OCI-LY7 (cell line): Measurements from ENCODE around the gene FLNB. TPM values are rescaled to one million over a fixed set of nuclear protein-coding genes. Genes with fewer than 3 reads are reported as not detected.

Experiments
- BruUV-seq: library from RNA; stranded (reverse); fragments of 400-500 nt; replicated peaks from 2 replicates; lab custom pipeline; 2021; lab: Mats Ljungman, UMichigan
- CTCF ChIA-PET: fragments of 300-600 bp; sonication (Branson Sonifier 250); formaldehyde crosslinking; loops from one replicate; lab custom pipeline; 2022; ENCODE audit warnings: antibody characterized with exemption; ENCODE audit not compliant: unreplicated experiment; lab: Charles Lee
- POLR2A ChIA-PET: fragments of 300-600 bp; sonication (Branson Sonifier 250); formaldehyde crosslinking; loops from one replicate; lab custom pipeline; 2022; ENCODE audit warnings: antibody characterized with exemption; lab: Charles Lee
- DNase-seq: peaks from one replicate; pipeline ENCODE4 v3.0.0-alpha.2; 2015; ENCODE audit warnings: low spot score
- H2AFZ ChIP-seq: fragments of 200-600 bp; sonication (generic), shearing (Covaris generic); 2 replicates; pipeline ENCODE4 v1.6.1; 2014; ENCODE audit warnings: mild to moderate bottlenecking, antibody characterized with exemption, low read length, moderate library complexity
- H3K27ac ChIP-seq: fragments of 200-600 bp; sonication (generic); 2 replicates; pipeline ENCODE4 v1.5.1; 2014; ENCODE audit warnings: mixed run types, low read depth, mild to moderate bottlenecking, moderate library complexity, low read length, inconsistent platforms; ENCODE audit not compliant: poor library complexity, severe bottlenecking
- H3K36me3 ChIP-seq: fragments of 200-600 bp; sonication (generic); 2 replicates; pipeline ENCODE4 v1.6.1; 2014; ENCODE audit warnings: mild to moderate bottlenecking, antibody characterized with exemption, low read length, moderate library complexity, mixed read lengths; ENCODE audit not compliant: insufficient read depth
- H3K4me1 ChIP-seq: fragments of 200-600 bp; sonication (generic); 2 replicates; pipeline ENCODE4 v1.5.1; 2014; ENCODE audit warnings: mild to moderate bottlenecking, low read length; ENCODE audit not compliant: insufficient read depth, poor library complexity, severe bottlenecking
- H3K4me2 ChIP-seq: fragments of 200-600 bp; sonication (generic); 2 replicates; pipeline ENCODE4 v1.6.1; 2014; ENCODE audit warnings: mild to moderate bottlenecking, low read length
- H3K4me3 ChIP-seq: fragments of 200-600 bp; sonication (generic); 2 replicates; pipeline ENCODE4 v1.5.1; 2014; ENCODE audit warnings: mild to moderate bottlenecking, low read depth, low read length; ENCODE audit not compliant: poor library complexity, severe bottlenecking
- H3K79me2 ChIP-seq: fragments of 200-600 bp; sonication (generic); 2 replicates; pipeline ENCODE4 v1.6.1; 2016; ENCODE audit warnings: low read depth, mild to moderate bottlenecking, low read length, moderate library complexity, mixed read lengths; ENCODE audit not compliant: insufficient read depth
- H3K9me2 ChIP-seq: fragments of 200-600 bp; sonication (generic); 2 replicates; pipeline ENCODE4 v1.6.1; 2016; ENCODE audit warnings: mild to moderate bottlenecking, low read length, mixed read lengths; ENCODE audit not compliant: insufficient read depth
- H3K9me3 ChIP-seq: fragments of 200-600 bp; sonication (generic); 2 replicates; pipeline ENCODE4 v1.6.1; 2014; ENCODE audit warnings: mild to moderate bottlenecking, mixed run types, low read length, mixed read lengths
- H4K20me1 ChIP-seq: fragments of 200-600 bp; sonication (generic); 2 replicates; pipeline ENCODE4 v1.6.1; 2014; ENCODE audit warnings: mild to moderate bottlenecking, antibody characterized with exemption, low read length, moderate library complexity, mixed read lengths; ENCODE audit not compliant: insufficient read depth
- CTCF ChIP-seq: fragments of 200-600 bp; sonication (generic); conservative IDR thresholded peaks from 2 replicates; pipeline ENCODE4 v1.5.1; 2014; ENCODE audit warnings: mild to moderate bottlenecking, antibody characterized with exemption, low read length, moderate library complexity, mixed read lengths
- EZH2phosphoT487 ChIP-seq: fragments of 200-600 bp; sonication (generic); IDR thresholded peaks from 2 replicates; pipeline ENCODE4 v1.6.1; 2018; ENCODE audit warnings: low read depth, borderline replicate concordance, mild to moderate bottlenecking, mixed run types, antibody characterized with exemption, low read length, moderate library complexity, mixed read lengths
- intact Hi-C: fragments of 100-400 bp; cut with micrococcal nuclease; formaldehyde crosslinking; loops from one replicate; pipeline ENCODE4 v1.10.0; 2022; ENCODE audit not compliant: unreplicated experiment
- total RNA-seq, 2 experiments: library from RNA; depleted of rRNA in 1 of 2; stranded (reverse); fragments of >200 nt in 1 of 2; shearing (Covaris generic) in 1 of 2; gene quantifications; 2 replicates each; pipeline ENCODE4 v1.2.3, GENCODE V29; 2014 to 2022

The FLNB gene
- total RNA-seq, 2 experiments from 2014 or later, result 29.9 to 39.1 TPM

DNA sequence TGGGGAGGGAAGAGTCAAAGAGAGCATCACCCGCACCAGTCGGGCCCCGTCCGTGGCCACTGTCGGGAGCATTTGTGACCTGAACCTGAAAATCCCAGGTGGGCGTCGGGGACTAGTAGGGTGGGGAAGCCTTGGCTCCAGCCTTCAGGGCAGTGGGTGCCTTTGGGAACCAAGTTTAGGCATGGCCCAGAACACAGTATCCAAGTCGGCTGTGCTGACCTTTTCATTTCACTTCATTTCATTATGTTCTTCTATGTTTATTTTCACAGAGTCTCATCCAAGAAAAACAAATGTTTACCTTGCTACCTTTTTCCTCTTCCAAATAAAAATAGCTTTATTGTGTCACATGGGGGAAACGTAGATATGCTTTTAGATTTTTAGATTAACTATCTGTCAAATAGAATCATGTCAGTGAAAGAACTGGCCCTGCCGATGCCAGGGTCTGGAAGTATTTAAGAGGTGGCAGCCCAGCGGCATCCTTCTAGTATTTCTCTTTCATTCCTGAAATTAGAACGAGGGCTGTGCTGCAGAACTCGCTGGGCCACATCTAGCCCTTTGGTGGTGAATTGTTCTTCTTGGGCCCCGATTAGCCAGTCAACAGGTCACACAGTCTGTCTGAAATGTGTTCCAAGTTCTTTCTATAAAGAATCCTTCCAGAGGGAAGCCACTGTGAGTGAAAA, 142.0 kb downstream of the FLNB start:
- ChIA-PET CTCF (interaction anchor here (1.6 kb wide), 1 partner anchor 16 kb away, joined by 5 read pairs; no protein-coding TSS in a partner anchor), POLR2A (interaction anchor here (0.6 kb wide), 1 partner anchor 460 kb away, joined by 3 read pairs; no protein-coding TSS in a partner anchor)
- no TSS peak for BruUV-seq
- no peaks in the 10 kb centered on the region for H4K20me1 ChIP-seq
- H3K9me3 ChIP-seq, result no peaks in the 10 kb centered on the region
- H3K4me2 ChIP-seq, result no peak overlapping the region
- no peaks in the 10 kb centered on the region for H3K36me3 ChIP-seq
- H3K9me2 ChIP-seq, result no peaks in the 10 kb centered on the region
- H3K27ac ChIP-seq, result no peak overlapping the region
- TF ChIP-seq EZH2phosphoT487 (no peak), CTCF (no peak)
- H3K79me2 ChIP-seq, result no peaks in the 10 kb centered on the region
- no peak overlapping the region for H2AFZ ChIP-seq
- DNase-seq, result no peak
- no peaks in the 10 kb centered on the region for H3K4me1 ChIP-seq
- H3K4me3 ChIP-seq, result no peak overlapping the region
- intact Hi-C loops, result no loop called here

- CTCF ChIA-PET, result interaction anchor here (1.6 kb wide), 1 partner anchor 16 kb away, joined by 5 read pairs; no protein-coding TSS in a partner anchor
- H3K36me3 ChIP-seq, result no peaks in the 10 kb centered on the region
- no peak for TF ChIP-seq EZH2phosphoT487
- TF ChIP-seq CTCF, result no peak
Measured at GRCh38 chr3:58150810-58151199, 142.6 kb downstream of the FLNB start.

GRCh38 chr3:58151637-58152036, 143.4 kb downstream of the FLNB start:
- intact Hi-C loops, result no loop called here
- Histone ChIP-seq H3K4me3 (no peak overlapping the region), H3K9me3 (no peaks in the 10 kb centered on the region), H3K4me2 (no peak overlapping the region), H3K9me2 (no peaks in the 10 kb centered on the region), H3K4me1 (no peaks in the 10 kb centered on the region), H4K20me1 (no peaks in the 10 kb centered on the region), H3K79me2 (no peaks in the 10 kb centered on the region), H2AFZ (no peak overlapping the region), H3K36me3 (peaks cover 3% of the 10 kb centered on the region; the same call in 1 of the 2 replicates), H3K27ac (no peak overlapping the region)
- ChIA-PET CTCF (no interaction called here), POLR2A (interaction anchor here (0.6 to 0.7 kb wide), 4 partner anchors 158 to 1810 kb away, joined by 3 to 5 read pairs (median 3); no protein-coding TSS in a partner anchor)
- no peak for DNase-seq
- TF ChIP-seq CTCF (no peak), EZH2phosphoT487 (no peak)
- BruUV-seq, result no TSS peak

More at GRCh38 chr3:58150810-58151199, 142.6 kb downstream of the FLNB start:
- no TSS peak for BruUV-seq
- Histone ChIP-seq H3K27ac (no peak overlapping the region), H2AFZ (no peak overlapping the region), H3K9me3 (no peaks in the 10 kb centered on the region), H3K9me2 (no peaks in the 10 kb centered on the region), H3K4me1 (no peaks in the 10 kb centered on the region), H4K20me1 (no peaks in the 10 kb centered on the region), H3K4me2 (no peak overlapping the region), H3K79me2 (no peaks in the 10 kb centered on the region), H3K4me3 (no peak overlapping the region)
- DNase-seq, result no peak
- intact Hi-C loops, result no loop called here
- POLR2A ChIA-PET, result no interaction called here
